SIG-M5 treated with dmso at 0.1 percent for 504 hours (cell line): ENCODE measurements around the gene SLC16A4.
A peak's percentile ranks its signal among the peaks of the same experiment; 100 is the strongest.
"Not testable (repeated sequence)": the region's sequence is repeated elsewhere in the genome, so short reads cannot be mapped to it uniquely, and the experiment has no call there.

Source experiments
- DNase-seq: peaks from one replicate; lab custom pipeline; 2025; ENCODE audit not compliant: unreplicated experiment; lab: John Stamatoyannopoulos, UW

SLC16A4 gene

GRCh38 chr1:110409316-110409715, 18.5 kb upstream of the SLC16A4 start:
- DNase-seq = no peak

GRCh38 chr1:110408488-110408887, 17.7 kb upstream of the SLC16A4 start:
- no peak for DNase-seq

GRCh38 chr1:110407260-110408210, 16.7 kb upstream of the SLC16A4 start, which contains the start of gene LAMTOR5:
Gene LAMTOR5 (minus strand): TSS chr1:110407694. CDS start chr1:110407620, 74 bp downstream.
- peak; percentile 93 for DNase-seq

- DNase-seq = not testable (repeated sequence)
These were observed 15.6 kb upstream of the SLC16A4 start for GRCh38 chr1:110406407-110406806.

GRCh38 chr1:110404401-110404800, 13.6 kb upstream of the SLC16A4 start:
- no peak for DNase-seq

GRCh38 chr1:110403805-110404204, 13.0 kb upstream of the SLC16A4 start:
- no peak for DNase-seq

- DNase-seq = not testable (repeated sequence)
These were observed 5.6 kb upstream of the SLC16A4 start for GRCh38 chr1:110396259-110396958.

DNA sequence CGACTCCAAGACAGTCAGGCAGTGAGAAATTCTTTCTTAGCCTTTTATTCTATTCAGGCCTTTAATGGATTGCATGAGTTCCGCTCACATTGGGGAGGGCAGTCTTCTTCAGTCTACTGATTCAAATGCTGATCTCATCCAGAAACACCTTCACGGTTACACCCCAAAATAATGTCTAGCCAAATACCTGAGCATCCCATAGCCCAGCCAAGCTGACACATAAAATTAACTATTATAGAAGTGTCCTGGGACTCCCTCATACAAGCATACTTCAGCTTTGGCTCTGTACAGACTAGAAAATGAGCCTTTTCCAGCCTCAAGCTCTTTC, 3.6 kb upstream of the SLC16A4 start:
- DNase-seq = no peak

DNA sequence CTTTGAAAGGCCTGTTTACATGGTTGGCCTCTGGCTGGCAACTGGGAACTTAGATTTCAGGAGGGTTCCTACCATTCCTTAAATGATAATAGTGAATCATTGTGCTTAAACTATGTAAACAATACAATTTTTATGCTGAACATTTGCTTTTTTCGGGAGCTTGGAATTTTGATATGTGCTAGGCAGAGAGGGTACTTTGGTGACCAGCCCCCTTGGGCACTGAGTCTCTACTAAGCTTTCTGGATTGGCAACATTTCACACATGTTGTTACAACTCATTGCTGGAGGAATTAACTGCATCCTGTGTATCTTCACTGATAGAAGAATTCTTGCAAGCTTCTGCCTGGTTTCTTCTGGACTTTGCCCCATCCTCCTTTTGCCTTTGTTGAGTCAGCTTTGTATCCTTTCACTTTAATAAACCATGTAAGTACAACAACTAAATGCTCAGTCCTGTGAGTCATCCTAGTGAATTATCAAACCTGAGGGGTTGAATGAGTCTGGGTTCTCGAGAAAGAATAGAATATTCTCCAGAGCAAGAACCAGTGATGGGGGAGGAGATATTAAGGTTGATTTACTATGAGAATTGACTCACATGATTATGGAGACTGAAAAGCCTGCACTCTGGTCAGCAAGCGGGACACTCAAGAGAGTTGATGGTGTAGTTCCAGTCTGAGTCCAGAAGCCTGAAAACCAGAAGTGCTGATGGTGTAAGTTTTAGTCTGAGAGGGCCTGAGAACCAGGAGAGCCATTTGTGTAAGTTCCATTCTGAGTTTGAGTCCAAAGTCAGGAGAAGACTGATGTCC, 3.1 kb upstream of the SLC16A4 start:
- DNase-seq = no peak

DNA sequence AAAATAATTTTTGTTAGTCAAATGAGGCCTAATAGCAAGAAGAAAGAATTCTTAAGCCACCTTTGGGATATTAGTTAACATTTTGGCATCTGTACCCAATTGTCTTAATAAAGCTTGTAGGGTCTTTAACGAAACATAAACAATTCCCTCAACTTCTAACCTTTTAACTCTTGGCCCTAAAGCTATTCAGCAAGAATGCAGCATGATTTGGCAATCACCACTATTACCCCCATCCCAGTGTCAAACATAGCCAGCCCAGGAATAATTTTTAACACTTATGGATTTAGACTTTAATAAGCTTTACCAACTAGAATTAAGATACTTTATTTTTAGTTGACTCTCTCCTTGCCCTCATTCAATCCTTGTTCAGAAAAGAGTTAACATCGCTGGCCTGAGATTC, 2.5 kb upstream of the SLC16A4 start:
- no peak for DNase-seq

DNA sequence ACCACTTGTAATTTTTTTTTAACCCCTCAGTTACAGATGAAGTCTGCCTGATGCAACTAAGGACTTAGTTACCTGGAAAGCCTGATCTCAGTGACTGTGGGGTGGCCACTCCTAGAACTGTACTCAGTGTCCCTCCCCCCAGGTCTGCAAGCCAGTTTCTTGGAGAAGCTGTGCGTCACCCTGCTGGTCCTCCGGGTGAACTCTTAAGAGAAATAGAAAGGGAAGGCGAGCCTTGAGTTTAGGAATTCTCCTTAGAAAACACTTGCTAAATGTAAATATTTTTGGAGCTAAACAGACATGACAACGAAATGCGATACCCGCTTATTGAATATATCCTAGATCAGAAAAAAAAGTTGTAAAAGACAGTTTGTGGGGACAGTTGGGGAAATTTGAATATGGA, 730 bp downstream of the SLC16A4 start:
- no peak for DNase-seq

- no peak for DNase-seq
These were observed 3.6 kb downstream of the SLC16A4 start for GRCh38 chr1:110387048-110387754.

- DNase-seq = no peak
These were observed 5.5 kb downstream of the SLC16A4 start for GRCh38 chr1:110385369-110385768.

- DNase-seq = no peak
These were observed 6.1 kb downstream of the SLC16A4 start for GRCh38 chr1:110384581-110385321.

GRCh38 chr1:110383251-110383990, 7.4 kb downstream of the SLC16A4 start:
- DNase-seq = no peak

- peak; percentile 66 for DNase-seq
These were observed 10.0 kb downstream of the SLC16A4 start for GRCh38 chr1:110380672-110381283.

DNA sequence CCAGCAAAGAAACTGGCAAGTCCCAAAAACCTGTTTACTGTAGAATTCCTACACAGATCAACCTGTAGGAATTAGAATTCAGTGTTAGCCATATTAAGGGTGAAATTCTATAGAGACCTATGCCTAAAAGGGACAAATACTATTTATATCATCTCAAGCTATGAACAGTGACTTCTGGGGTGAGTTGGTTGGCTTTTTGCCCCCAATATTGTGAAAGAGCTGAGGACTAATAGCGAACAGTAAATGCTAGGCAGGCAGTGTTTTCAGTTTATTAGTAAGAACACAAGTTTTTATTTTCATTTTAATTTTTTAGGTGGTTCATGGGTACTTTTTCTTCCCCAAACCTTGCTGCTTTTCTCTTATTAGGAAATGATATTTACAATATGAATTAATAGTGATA, 15.3 kb downstream of the SLC16A4 start:
- DNase-seq = no peak

- DNase-seq = no peak
These were observed 20.0 kb downstream of the SLC16A4 start for GRCh38 chr1:110370827-110371226.

- no peak for DNase-seq
These were observed 26.6 kb downstream of the SLC16A4 start for GRCh38 chr1:110364221-110364620.
